Effector memory CD8-positive, alpha-beta T cell (primary cell): ENCODE results near the gene TSPAN5.
A peak's percentile ranks its signal among the peaks of the same experiment; 100 is the strongest.

Experiments
- ATAC-seq: fragments of 150-1000 bp; cut with Tn5 transposase; replicated peaks from 2 replicates; pipeline ENCODE4 v1.10.0; 2021; ENCODE audit warnings: mild to moderate bottlenecking, moderate library complexity
- DNase-seq, 3 experiments: peaks; one replicate each; pipeline ENCODE4 v3.0.0; 2021
- H3K27ac Mint-ChIP-seq, 2 donors: one replicate each; pipeline ENCODE4 v1.8.0; 2022; ENCODE audit warnings: mild to moderate bottlenecking in 2 of 2, mixed read lengths in 2 of 2, moderate library complexity in 2 of 2
- H3K27me3 Mint-ChIP-seq, 2 donors: one replicate each; pipeline ENCODE4 v1.8.0; 2022; ENCODE audit warnings: mixed read lengths in 2 of 2
- H3K36me3 Mint-ChIP-seq: one replicate; pipeline ENCODE4 v1.8.0; 2022; ENCODE audit warnings: mild to moderate bottlenecking, moderate library complexity, mixed read lengths; ENCODE audit not compliant: insufficient read depth
- H3K4me1 Mint-ChIP-seq, 2 donors: one replicate each; pipeline ENCODE4 v1.8.0; 2022; ENCODE audit warnings: low read depth in 2 of 2, mixed read lengths in 2 of 2
- H3K4me3 Mint-ChIP-seq, 2 donors: one replicate each; pipeline ENCODE4 v1.8.0; 2022; ENCODE audit warnings: mild to moderate bottlenecking in 2 of 2, mixed read lengths in 2 of 2, moderate library complexity in 2 of 2
- H3K9me3 Mint-ChIP-seq, 2 donors: one replicate each; pipeline ENCODE4 v1.8.0; 2022; ENCODE audit warnings: mixed read lengths in 2 of 2

TSPAN5 gene

GRCh38 chr4:98652996-98653395 lies 5.4 kb downstream of the TSPAN5 start:
- no peaks in the 10 kb centered on the region for H3K27me3 Mint-ChIP-seq
- ATAC-seq (no peak), DNase-seq (no peak)
- H3K4me3 Mint-ChIP-seq = no peak overlapping the region
- no peaks in the 10 kb centered on the region for H3K9me3 Mint-ChIP-seq
- no peak overlapping the region for H3K27ac Mint-ChIP-seq
- H3K36me3 Mint-ChIP-seq = peaks cover 3% of the 10 kb centered on the region
- peaks cover 40 to 61% of the 10 kb centered on the region in 2 donors for H3K4me1 Mint-ChIP-seq

GRCh38 chr4:98648602-98649001 lies 9.8 kb downstream of the TSPAN5 start:
- peaks cover 19 to 41% of the 10 kb centered on the region in 2 donors for H3K4me1 Mint-ChIP-seq

GRCh38 chr4:98646422-98646821 lies 12.0 kb downstream of the TSPAN5 start:
- ATAC-seq (no peak), DNase-seq (no peak)
- no peaks in the 10 kb centered on the region for H3K27me3 Mint-ChIP-seq
- H3K4me3 Mint-ChIP-seq = no peak overlapping the region
- H3K9me3 Mint-ChIP-seq = no peaks in the 10 kb centered on the region
- H3K36me3 Mint-ChIP-seq = no peaks in the 10 kb centered on the region
- H3K4me1 Mint-ChIP-seq = peaks cover 24 to 42% of the 10 kb centered on the region in 2 donors
- H3K27ac Mint-ChIP-seq = no peak overlapping the region

More at GRCh38 chr4:98648602-98649001, 9.8 kb downstream of the TSPAN5 start:
- DNase-seq (no peak), ATAC-seq (no peak)
- H3K27ac Mint-ChIP-seq = no peak overlapping the region
- no peaks in the 10 kb centered on the region for H3K9me3 Mint-ChIP-seq
- no peaks in the 10 kb centered on the region for H3K36me3 Mint-ChIP-seq
- no peaks in the 10 kb centered on the region for H3K27me3 Mint-ChIP-seq
- no peak overlapping the region for H3K4me3 Mint-ChIP-seq

GRCh38 chr4:98645527-98645926 lies 12.9 kb downstream of the TSPAN5 start:
- peaks cover 24 to 40% of the 10 kb centered on the region in 2 donors for H3K4me1 Mint-ChIP-seq
- no peak for ATAC-seq
- no peak for DNase-seq
- H3K36me3 Mint-ChIP-seq = no peaks in the 10 kb centered on the region
- H3K27ac Mint-ChIP-seq = no peak overlapping the region
- H3K27me3 Mint-ChIP-seq = no peaks in the 10 kb centered on the region
- no peaks in the 10 kb centered on the region for H3K9me3 Mint-ChIP-seq
- H3K4me3 Mint-ChIP-seq = no peak overlapping the region

- Mint-ChIP-seq H3K9me3 (no peaks in the 10 kb centered on the region), H3K36me3 (no peaks in the 10 kb centered on the region), H3K4me1 (peaks cover 25 to 41% of the 10 kb centered on the region in 2 donors), H3K27me3 (no peaks in the 10 kb centered on the region), H3K27ac (peak overlapping the region; percentile 17 to 88), H3K4me3 (peak overlapping the region; percentile 45 to 67)
- ATAC-seq (peak; percentile 42), DNase-seq (no peak)
Observed at GRCh38 chr4:98643755-98644154, 14.7 kb downstream of the TSPAN5 start.

GRCh38 chr4:98642991-98643426 lies 15.4 kb downstream of the TSPAN5 start:
- Mint-ChIP-seq H3K4me1 (peaks cover 27 to 43% of the 10 kb centered on the region in 2 donors), H3K27me3 (no peaks in the 10 kb centered on the region), H3K4me3 (no peak overlapping the region), H3K27ac (no peak overlapping the region), H3K36me3 (no peaks in the 10 kb centered on the region), H3K9me3 (no peaks in the 10 kb centered on the region)
- ATAC-seq = peak; percentile 48
- DNase-seq = no peak

- H3K9me3 Mint-ChIP-seq = no peaks in the 10 kb centered on the region
- DNase-seq (no peak), ATAC-seq (no peak)
- H3K27me3 Mint-ChIP-seq = no peaks in the 10 kb centered on the region
- peaks cover 29 to 46% of the 10 kb centered on the region in 2 donors for H3K4me1 Mint-ChIP-seq
- no peaks in the 10 kb centered on the region for H3K36me3 Mint-ChIP-seq
- H3K27ac Mint-ChIP-seq = peak overlapping the region in 1 of 2 donors; percentile 35
- H3K4me3 Mint-ChIP-seq = peak overlapping the region in 1 of 2 donors; percentile 13
Observed at GRCh38 chr4:98641906-98642668, 16.3 kb downstream of the TSPAN5 start.

GRCh38 chr4:98641376-98641775 lies 17.0 kb downstream of the TSPAN5 start:
- Mint-ChIP-seq H3K9me3 (no peaks in the 10 kb centered on the region), H3K4me1 (peaks cover 29 to 44% of the 10 kb centered on the region in 2 donors), H3K36me3 (no peaks in the 10 kb centered on the region), H3K27me3 (no peaks in the 10 kb centered on the region), H3K27ac (peak overlapping the region; percentile 35 to 96), H3K4me3 (no peak overlapping the region)
- no peak for DNase-seq
- ATAC-seq = no peak

- Mint-ChIP-seq H3K4me1 (peaks cover 23 to 34% of the 10 kb centered on the region in 2 donors), H3K36me3 (no peaks in the 10 kb centered on the region), H3K27ac (peak overlapping the region; percentile 75 to 96), H3K4me3 (peak overlapping the region; percentile 76 to 87), H3K27me3 (no peaks in the 10 kb centered on the region), H3K9me3 (no peaks in the 10 kb centered on the region)
- peak; percentile 77 for ATAC-seq
- peak in 1 of 3 experiments; percentile 13 for DNase-seq
Observed at GRCh38 chr4:98639523-98639922, 18.9 kb downstream of the TSPAN5 start.

- H3K36me3 Mint-ChIP-seq = no peaks in the 10 kb centered on the region
Observed at GRCh38 chr4:98639108-98639507, 19.3 kb downstream of the TSPAN5 start.

GRCh38 chr4:98638661-98639060 lies 19.8 kb downstream of the TSPAN5 start:
- Mint-ChIP-seq H3K9me3 (no peaks in the 10 kb centered on the region), H3K4me3 (peak overlapping the region; percentile 76 to 87), H3K27ac (no peak overlapping the region), H3K27me3 (no peaks in the 10 kb centered on the region), H3K36me3 (no peaks in the 10 kb centered on the region), H3K4me1 (peaks cover 18 to 29% of the 10 kb centered on the region in 2 donors)
- ATAC-seq (no peak), DNase-seq (no peak)

More at GRCh38 chr4:98639108-98639507, 19.3 kb downstream of the TSPAN5 start:
- Mint-ChIP-seq H3K4me3 (peak overlapping the region; percentile 76 to 87), H3K9me3 (no peaks in the 10 kb centered on the region), H3K4me1 (peaks cover 21 to 33% of the 10 kb centered on the region in 2 donors), H3K27me3 (no peaks in the 10 kb centered on the region), H3K27ac (peak overlapping the region; percentile 75 to 96)
- ATAC-seq (peak; percentile 17), DNase-seq (no peak)

GRCh38 chr4:98634061-98634460 lies 24.4 kb downstream of the TSPAN5 start:
- no peaks in the 10 kb centered on the region for H3K36me3 Mint-ChIP-seq
- no peak overlapping the region for H3K4me3 Mint-ChIP-seq
- no peak overlapping the region for H3K27ac Mint-ChIP-seq
- DNase-seq = no peak
- ATAC-seq = no peak
- H3K27me3 Mint-ChIP-seq = no peaks in the 10 kb centered on the region
- peaks cover 13 to 26% of the 10 kb centered on the region in 2 donors for H3K4me1 Mint-ChIP-seq
- no peaks in the 10 kb centered on the region for H3K9me3 Mint-ChIP-seq

GRCh38 chr4:98633159-98633558 lies 25.3 kb downstream of the TSPAN5 start:
- H3K9me3 Mint-ChIP-seq = no peaks in the 10 kb centered on the region

GRCh38 chr4:98632258-98632657 lies 26.2 kb downstream of the TSPAN5 start:
- ATAC-seq = no peak

More at GRCh38 chr4:98633159-98633558, 25.3 kb downstream of the TSPAN5 start:
- Mint-ChIP-seq H3K4me1 (peaks cover 11 to 25% of the 10 kb centered on the region in 2 donors), H3K4me3 (no peak overlapping the region), H3K27me3 (no peaks in the 10 kb centered on the region), H3K36me3 (no peaks in the 10 kb centered on the region), H3K27ac (no peak overlapping the region)
- ATAC-seq (no peak), DNase-seq (no peak)

More at GRCh38 chr4:98632258-98632657, 26.2 kb downstream of the TSPAN5 start:
- H3K27ac Mint-ChIP-seq = peak overlapping the region; percentile 6 to 25
- no peak overlapping the region for H3K4me3 Mint-ChIP-seq
- H3K9me3 Mint-ChIP-seq = no peaks in the 10 kb centered on the region
- peaks cover 14 to 30% of the 10 kb centered on the region in 2 donors for H3K4me1 Mint-ChIP-seq
- no peak for DNase-seq
- H3K27me3 Mint-ChIP-seq = no peaks in the 10 kb centered on the region
- H3K36me3 Mint-ChIP-seq = no peaks in the 10 kb centered on the region
